GM18507 (cell line): Measurements from ENCODE around the gene CCDC12.
"Not testable (repeated sequence)": the region's sequence is repeated elsewhere in the genome, so short reads cannot be mapped to it uniquely, and the experiment has no call there.

ENCODE experiments used
- DNase-seq: peaks from one replicate; pipeline ENCODE4 v3.0.0; 2011; ENCODE audit warnings: low read depth; ENCODE audit not compliant: insufficient read length; ENCODE audit errors: extremely low spot score
- FAIRE-seq: peaks from 2 replicates; lab custom pipeline; 2011; peaks lifted over from hg19 to GRCh38; lab: Jason Lieb, UNC

The CCDC12 gene

GRCh38 chr3:46913644-46914043, 62.9 kb downstream of the CCDC12 start:
- FAIRE-seq (no peak), DNase-seq (no peak)

- FAIRE-seq (no peak), DNase-seq (no peak)
Observed at GRCh38 chr3:46912986-46913385, 63.6 kb downstream of the CCDC12 start.

- not testable (repeated sequence) for DNase-seq, FAIRE-seq
Observed at GRCh38 chr3:46910914-46911313, 65.6 kb downstream of the CCDC12 start.

GRCh38 chr3:46910166-46910760, 66.3 kb downstream of the CCDC12 start:
- DNase-seq (no peak), FAIRE-seq (no peak)

- peak; percentile 59 for FAIRE-seq
- DNase-seq = peak; percentile 81
Observed at GRCh38 chr3:46909535-46910161, 66.9 kb downstream of the CCDC12 start.

- no peak for FAIRE-seq
Observed at GRCh38 chr3:46908986-46909534, 67.5 kb downstream of the CCDC12 start.

GRCh38 chr3:46908294-46908985, 68.1 kb downstream of the CCDC12 start:
- DNase-seq (no peak), FAIRE-seq (no peak)

More at GRCh38 chr3:46908986-46909534, 67.5 kb downstream of the CCDC12 start:
- DNase-seq = no peak

- DNase-seq (no peak), FAIRE-seq (no peak)
Observed at GRCh38 chr3:46907960-46908293, 68.6 kb downstream of the CCDC12 start.

GRCh38 chr3:46907271-46907670, 69.3 kb downstream of the CCDC12 start:
- DNase-seq (no peak), FAIRE-seq (no peak)

GRCh38 chr3:46906471-46907058, 70.0 kb downstream of the CCDC12 start:
- DNase-seq = no peak
- no peak for FAIRE-seq

- DNase-seq (no peak), FAIRE-seq (no peak)
Observed at GRCh38 chr3:46905661-46906451, 70.7 kb downstream of the CCDC12 start.

GRCh38 chr3:46905213-46905560, 71.4 kb downstream of the CCDC12 start:
- FAIRE-seq = no peak
- DNase-seq = no peak

- no peak for FAIRE-seq
- no peak for DNase-seq
Observed at GRCh38 chr3:46904303-46905212, 72.0 kb downstream of the CCDC12 start.

GRCh38 chr3:46903341-46904302, 72.9 kb downstream of the CCDC12 start:
- no peak for DNase-seq
- FAIRE-seq = no peak

GRCh38 chr3:46902188-46902631, 74.3 kb downstream of the CCDC12 start:
- FAIRE-seq (no peak), DNase-seq (no peak)

GRCh38 chr3:46901591-46902187, 74.9 kb downstream of the CCDC12 start:
- FAIRE-seq = no peak
- DNase-seq = no peak

- FAIRE-seq (no peak), DNase-seq (no peak)
Observed at GRCh38 chr3:46901061-46901460, 75.5 kb downstream of the CCDC12 start.
